Gastrocnemius medialis (tissue), 4 donors: ENCODE results near the gene USP53.

Experiments
- POLR2A ChIP-seq, 2 donors: fragments of 450-650 bp; IDR thresholded peaks; one replicate each; pipeline ENCODE4 v1.6.1; 2017; ENCODE audit warnings: antibody characterized with exemption in 2 of 2, mild to moderate bottlenecking in 2 of 2, moderate library complexity in 2 of 2
- TF ChIP-seq, protein P1 (sequence below), 5 experiments: fragments of 450-650 bp in 3 of 5; fragments of 200-600 bp in 2 of 5; sonication (generic) in 2 of 5; IDR thresholded peaks in 4 of 5; conservative IDR thresholded peaks in 1 of 5; 1 replicate in 4 of 5; 2 replicates in 1 of 5; pipeline ENCODE4 v1.5.1; 2016 to 2019; ENCODE audit warnings: antibody characterized with exemption in 5 of 5, mild to moderate bottlenecking in 3 of 5, moderate library complexity in 3 of 5

DNA sequence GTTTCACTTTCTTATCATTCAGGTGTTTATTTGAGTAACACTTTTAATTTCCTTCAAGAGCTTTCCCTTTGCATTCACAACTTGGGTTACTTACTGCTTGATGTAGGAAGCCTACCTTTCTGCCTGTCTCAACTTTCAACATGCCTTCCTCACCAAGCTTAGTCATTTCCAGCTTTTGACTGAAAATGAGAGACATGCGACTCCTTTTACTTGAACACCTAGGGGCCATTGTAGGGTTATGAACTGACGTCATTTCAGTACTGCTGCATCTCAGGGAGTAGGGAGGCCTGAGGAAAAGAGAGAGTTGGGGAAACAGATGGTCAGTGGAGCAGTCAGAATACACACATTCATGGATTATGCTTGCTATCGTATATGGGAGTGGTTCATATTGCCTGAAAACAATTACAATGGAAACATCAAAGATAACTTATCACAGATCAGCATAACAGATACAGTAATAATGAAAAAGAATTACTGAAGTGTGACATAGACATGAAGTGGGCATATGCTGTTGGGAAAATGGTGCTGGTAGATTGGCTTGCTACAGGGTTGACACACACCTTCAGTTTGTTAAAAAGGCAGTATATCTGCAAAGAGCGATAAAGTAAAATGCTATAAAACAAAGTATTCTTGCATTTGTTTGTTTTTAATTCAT is 25.7 kb downstream of the USP53 start:
- TF ChIP-seq, protein P1, sequence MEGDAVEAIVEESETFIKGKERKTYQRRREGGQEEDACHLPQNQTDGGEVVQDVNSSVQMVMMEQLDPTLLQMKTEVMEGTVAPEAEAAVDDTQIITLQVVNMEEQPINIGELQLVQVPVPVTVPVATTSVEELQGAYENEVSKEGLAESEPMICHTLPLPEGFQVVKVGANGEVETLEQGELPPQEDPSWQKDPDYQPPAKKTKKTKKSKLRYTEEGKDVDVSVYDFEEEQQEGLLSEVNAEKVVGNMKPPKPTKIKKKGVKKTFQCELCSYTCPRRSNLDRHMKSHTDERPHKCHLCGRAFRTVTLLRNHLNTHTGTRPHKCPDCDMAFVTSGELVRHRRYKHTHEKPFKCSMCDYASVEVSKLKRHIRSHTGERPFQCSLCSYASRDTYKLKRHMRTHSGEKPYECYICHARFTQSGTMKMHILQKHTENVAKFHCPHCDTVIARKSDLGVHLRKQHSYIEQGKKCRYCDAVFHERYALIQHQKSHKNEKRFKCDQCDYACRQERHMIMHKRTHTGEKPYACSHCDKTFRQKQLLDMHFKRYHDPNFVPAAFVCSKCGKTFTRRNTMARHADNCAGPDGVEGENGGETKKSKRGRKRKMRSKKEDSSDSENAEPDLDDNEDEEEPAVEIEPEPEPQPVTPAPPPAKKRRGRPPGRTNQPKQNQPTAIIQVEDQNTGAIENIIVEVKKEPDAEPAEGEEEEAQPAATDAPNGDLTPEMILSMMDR (IDR thresholded peaks at IDR 0.05 in 4 of 5, conservative IDR thresholded peaks at IDR 0.05 in 1 of 5), result no peak
- TF ChIP-seq POLR2A (IDR thresholded peaks at IDR 0.05), result no peak
